GM12878 (cell line): ENCODE measurements around the gene DES. TPM values are rescaled to one million over a fixed set of nuclear protein-coding genes. Genes with fewer than 3 reads are reported as not detected.

ENCODE experiments used
- MTA2 ChIP-seq: fragments of 450-650 bp; IDR thresholded peaks from 2 replicates; pipeline ENCODE4 v1.6.1; 2016; ENCODE audit warnings: low read depth, mild to moderate bottlenecking, moderate library complexity
- POLR2AphosphoS2 ChIP-seq: IDR thresholded peaks from 2 replicates; pipeline ENCODE4 v1.6.1; 2011; ENCODE audit warnings: low read depth, mild to moderate bottlenecking, low read length, improper control_type of control experiment, moderate library complexity
- RBBP5 ChIP-seq: fragments of 200-600 bp; sonication (generic); conservative IDR thresholded peaks from 2 replicates; pipeline ENCODE4 v1.6.1; 2016
- RCOR1 ChIP-seq: conservative IDR thresholded peaks from 2 replicates; pipeline ENCODE4 v1.6.1; 2012; ENCODE audit warnings: low read depth, low read length, improper control_type of control experiment
- SMAD1 ChIP-seq: fragments of 450-650 bp; IDR thresholded peaks from 2 replicates; pipeline ENCODE4 v1.6.1; 2018; ENCODE audit warnings: mild to moderate bottlenecking, low read depth; ENCODE audit not compliant: partially characterized antibody
- SP1 ChIP-seq: IDR thresholded peaks from one replicate; pipeline ENCODE4 v1.6.1; 2011; ENCODE audit warnings: low read depth, low read length
- SREBF2 ChIP-seq: IDR thresholded peaks from 2 replicates; pipeline ENCODE4 v1.6.1; 2012; ENCODE audit warnings: mild to moderate bottlenecking, low read length
- TBL1XR1 ChIP-seq: IDR thresholded peaks from 2 replicates; pipeline ENCODE4 v1.6.1; 2012; ENCODE audit warnings: low read depth, low read length, improper control_type of control experiment
- polyA plus RNA-seq, 11 experiments: library from polyadenylated mRNA; depleted of rRNA in 4 of 11; unstranded in 6 of 11; stranded (reverse) in 5 of 11; fragments of >200 nt; fragmentation: Nextera tagmentation in 4 of 11; fragmentation: Illumina TruSeq in 1 of 11; extraction: Ambion mirVana in 4 of 11; extraction: Trizol in 1 of 11; gene quantifications; 1 replicate in 1 of 11; 2 replicates in 10 of 11; pipeline versions ENCODE4 v1.2.1 to v1.2.3, GENCODE V29; 2011 to 2016; ENCODE audit warnings: inconsistent platforms in 2 of 11, missing spikeins in 2 of 11, low read depth in 1 of 11
- total RNA-seq, 4 experiments: library from RNA; depleted of rRNA in 3 of 4; stranded (reverse); fragments of >200 nt in 3 of 4; fragmentation: Illumina TruSeq in 1 of 4; extraction: Trizol in 1 of 4; gene quantifications; 2 replicates each; pipeline versions ENCODE4 v1.2.1 to v1.2.3, GENCODE V29; 2013 to 2021
- TF ChIP-seq, protein P1 (sequence below): IDR thresholded peaks from 2 replicates; pipeline ENCODE4 v1.6.1; 2012; ENCODE audit warnings: improper control_type of control experiment, low read depth, low read length; ENCODE audit not compliant: insufficient replicate concordance

The DES gene
- total and polyA plus RNA-seq, 10 of the 15 experiments (the other 5 are each of a cell fraction or from before 2014, with no cell fraction given) = 0.80 TPM; not detected in 9

DNA sequence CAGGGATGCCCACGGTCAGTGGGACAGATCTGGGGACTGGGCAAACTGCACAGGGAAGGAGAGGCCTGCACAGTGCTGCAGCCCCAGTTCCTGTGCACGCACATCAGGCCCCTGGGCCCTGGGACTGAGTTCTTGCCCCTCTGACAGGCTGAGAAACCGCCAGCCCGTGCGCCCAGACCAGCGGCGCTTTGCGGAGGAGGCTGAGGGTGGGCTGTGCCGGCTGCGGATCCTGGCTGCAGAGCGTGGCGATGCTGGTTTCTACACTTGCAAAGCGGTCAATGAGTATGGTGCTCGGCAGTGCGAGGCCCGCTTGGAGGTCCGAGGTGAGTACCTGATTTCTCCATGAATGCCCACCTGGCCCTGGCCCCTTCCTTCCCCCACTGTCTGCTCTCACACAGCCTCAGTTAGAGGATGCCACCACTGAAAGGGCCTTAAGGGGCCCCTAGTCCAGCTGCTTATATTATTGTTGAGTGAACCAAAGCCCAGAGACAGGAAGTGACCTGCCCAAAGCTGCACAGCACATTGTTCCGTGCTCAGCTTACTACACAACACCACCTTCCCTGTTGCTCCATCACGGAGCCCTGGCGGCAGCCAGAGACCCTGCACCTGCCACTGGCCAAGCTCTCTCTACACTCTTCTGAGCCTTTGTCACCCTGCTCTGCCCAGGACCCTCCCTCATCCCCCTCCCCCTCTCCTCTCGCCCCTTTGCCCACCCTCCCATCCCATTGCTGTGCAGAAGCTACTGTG lies 46.3 kb downstream of the DES start (continued):
- TF ChIP-seq, protein P1, sequence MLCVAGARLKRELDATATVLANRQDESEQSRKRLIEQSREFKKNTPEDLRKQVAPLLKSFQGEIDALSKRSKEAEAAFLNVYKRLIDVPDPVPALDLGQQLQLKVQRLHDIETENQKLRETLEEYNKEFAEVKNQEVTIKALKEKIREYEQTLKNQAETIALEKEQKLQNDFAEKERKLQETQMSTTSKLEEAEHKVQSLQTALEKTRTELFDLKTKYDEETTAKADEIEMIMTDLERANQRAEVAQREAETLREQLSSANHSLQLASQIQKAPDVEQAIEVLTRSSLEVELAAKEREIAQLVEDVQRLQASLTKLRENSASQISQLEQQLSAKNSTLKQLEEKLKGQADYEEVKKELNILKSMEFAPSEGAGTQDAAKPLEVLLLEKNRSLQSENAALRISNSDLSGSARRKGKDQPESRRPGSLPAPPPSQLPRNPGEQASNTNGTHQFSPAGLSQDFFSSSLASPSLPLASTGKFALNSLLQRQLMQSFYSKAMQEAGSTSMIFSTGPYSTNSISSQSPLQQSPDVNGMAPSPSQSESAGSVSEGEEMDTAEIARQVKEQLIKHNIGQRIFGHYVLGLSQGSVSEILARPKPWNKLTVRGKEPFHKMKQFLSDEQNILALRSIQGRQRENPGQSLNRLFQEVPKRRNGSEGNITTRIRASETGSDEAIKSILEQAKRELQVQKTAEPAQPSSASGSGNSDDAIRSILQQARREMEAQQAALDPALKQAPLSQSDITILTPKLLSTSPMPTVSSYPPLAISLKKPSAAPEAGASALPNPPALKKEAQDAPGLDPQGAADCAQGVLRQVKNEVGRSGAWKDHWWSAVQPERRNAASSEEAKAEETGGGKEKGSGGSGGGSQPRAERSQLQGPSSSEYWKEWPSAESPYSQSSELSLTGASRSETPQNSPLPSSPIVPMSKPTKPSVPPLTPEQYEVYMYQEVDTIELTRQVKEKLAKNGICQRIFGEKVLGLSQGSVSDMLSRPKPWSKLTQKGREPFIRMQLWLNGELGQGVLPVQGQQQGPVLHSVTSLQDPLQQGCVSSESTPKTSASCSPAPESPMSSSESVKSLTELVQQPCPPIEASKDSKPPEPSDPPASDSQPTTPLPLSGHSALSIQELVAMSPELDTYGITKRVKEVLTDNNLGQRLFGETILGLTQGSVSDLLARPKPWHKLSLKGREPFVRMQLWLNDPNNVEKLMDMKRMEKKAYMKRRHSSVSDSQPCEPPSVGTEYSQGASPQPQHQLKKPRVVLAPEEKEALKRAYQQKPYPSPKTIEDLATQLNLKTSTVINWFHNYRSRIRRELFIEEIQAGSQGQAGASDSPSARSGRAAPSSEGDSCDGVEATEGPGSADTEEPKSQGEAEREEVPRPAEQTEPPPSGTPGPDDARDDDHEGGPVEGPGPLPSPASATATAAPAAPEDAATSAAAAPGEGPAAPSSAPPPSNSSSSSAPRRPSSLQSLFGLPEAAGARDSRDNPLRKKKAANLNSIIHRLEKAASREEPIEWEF = no peak
- TF ChIP-seq POLR2AphosphoS2 = no peak
- no peak for TF ChIP-seq SREBF2
- TF ChIP-seq RCOR1 = no peak
- TF ChIP-seq RBBP5 = no peak
- no peak for TF ChIP-seq TBL1XR1
- no peak for TF ChIP-seq SP1
- TF ChIP-seq MTA2 = no peak
- TF ChIP-seq SMAD1 = no peak
